Tibial nerve (tissue), 4 donors: Measurements from ENCODE around the gene CCDC3. TPM values are rescaled to one million over a fixed set of nuclear protein-coding genes. Genes with fewer than 3 reads are reported as not detected.
"Not testable (repeated sequence)": the region's sequence is repeated elsewhere in the genome, so short reads cannot be mapped to it uniquely, and the experiment has no call there.

Experiments used
- DNase-seq, 2 donors: peaks; one replicate each; pipeline ENCODE4 v3.0.0-alpha.2; 2019; ENCODE audit warnings: low spot score in 2 of 2
- H3K27ac ChIP-seq, 4 donors: fragments of 200-600 bp; sonication (generic) in 3 of 4; one replicate each; pipeline ENCODE4 v1.5.1; 2017 to 2019; ENCODE audit warnings: mild to moderate bottlenecking in 1 of 4
- H3K27me3 ChIP-seq, 2 donors: fragments of 200-600 bp; sonication (generic) in 1 of 2; one replicate each; pipeline versions ENCODE4 v1.5.1 to v1.6.0; 2017 to 2019
- H3K36me3 ChIP-seq, 3 donors: fragments of 200-600 bp; sonication (generic); one replicate each; pipeline ENCODE4 v1.5.1; 2018 to 2019
- H3K4me1 ChIP-seq, 4 donors: fragments of 200-600 bp; sonication (generic) in 3 of 4; one replicate each; pipeline ENCODE4 v1.5.1; 2017 to 2019
- H3K4me3 ChIP-seq, 4 donors: fragments of 200-600 bp; sonication (generic) in 3 of 4; one replicate each; pipeline ENCODE4 v1.5.1; 2017 to 2019; ENCODE audit warnings: mild to moderate bottlenecking in 1 of 4, moderate library complexity in 1 of 4
- H3K9me3 ChIP-seq, 4 donors: fragments of 200-600 bp; sonication (generic) in 3 of 4; one replicate each; pipeline ENCODE4 v1.5.1; 2017 to 2019
- CTCF ChIP-seq, 5 experiments: fragments of 200-600 bp in 3 of 5; fragments of 450-650 bp in 2 of 5; sonication (generic) in 3 of 5; IDR thresholded peaks; one replicate each; pipeline ENCODE4 v1.5.1; 2016 to 2019; ENCODE audit warnings: antibody characterized with exemption in 5 of 5, mild to moderate bottlenecking in 3 of 5, moderate library complexity in 2 of 5
- EP300 ChIP-seq, 2 donors: sonication (generic); formaldehyde crosslinking; IDR thresholded peaks; one replicate each; pipeline ENCODE4 v1.6.1; 2017; ENCODE audit warnings: antibody characterized with exemption in 2 of 2, mild to moderate bottlenecking in 1 of 2
- POLR2A ChIP-seq, 2 donors: fragments of 450-650 bp; IDR thresholded peaks; one replicate each; pipeline ENCODE4 v1.6.1; 2017; ENCODE audit warnings: antibody characterized with exemption in 2 of 2, mild to moderate bottlenecking in 2 of 2, moderate library complexity in 2 of 2
- WGBS, 2 donors: methylation state at CpG; one replicate each; pipeline ENCODE4 v1.1.5; 2018; 5-methylcytosine and 5-hydroxymethylcytosine counted together
- total RNA-seq, 4 donors: library from RNA; depleted of rRNA; stranded (reverse); fragments of >200 nt; gene quantifications; one replicate each; pipeline ENCODE4 v1.1.0, GENCODE V29; 2016

Gene CCDC3
- total RNA-seq, 4 donors from 2014 or later, result 73.2 to 188 (median 149) TPM

DNA sequence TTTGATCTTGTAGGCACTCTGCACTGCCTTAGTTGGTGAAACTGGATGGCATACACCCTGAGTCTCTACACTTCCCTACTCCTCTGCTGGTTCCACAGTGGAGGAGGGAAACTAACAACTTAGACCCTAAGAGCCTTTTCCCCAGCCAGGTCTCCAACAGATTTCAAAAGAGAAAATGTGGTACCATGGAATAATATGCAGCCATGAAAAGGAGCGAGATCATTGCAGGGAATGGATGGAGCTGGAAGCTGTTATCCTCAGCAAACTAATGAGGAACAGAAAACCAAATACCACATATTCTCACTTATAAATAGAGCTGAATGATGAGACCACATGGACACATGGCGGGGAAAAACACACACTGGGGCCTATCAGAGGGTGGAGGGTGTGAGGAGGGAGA is 36.3 kb upstream of the CCDC3 start:
- WGBS, 2 donors, result 89 to 95% methylated on average over 2 of the region's 2 CpGs
- Histone ChIP-seq H3K36me3 (no peaks in the 10 kb centered on the region), H3K27me3 (no peaks in the 10 kb centered on the region), H3K9me3 (no peaks in the 10 kb centered on the region), H3K4me1 (no peaks in the 10 kb centered on the region), H3K27ac (no peak overlapping the region), H3K4me3 (no peak overlapping the region)
- no peak for DNase-seq
- TF ChIP-seq CTCF (IDR thresholded peaks at IDR 0.05), result no peak
- no peak for TF ChIP-seq EP300 (IDR thresholded peaks at IDR 0.05)
- no peak for TF ChIP-seq POLR2A (IDR thresholded peaks at IDR 0.05)

DNA sequence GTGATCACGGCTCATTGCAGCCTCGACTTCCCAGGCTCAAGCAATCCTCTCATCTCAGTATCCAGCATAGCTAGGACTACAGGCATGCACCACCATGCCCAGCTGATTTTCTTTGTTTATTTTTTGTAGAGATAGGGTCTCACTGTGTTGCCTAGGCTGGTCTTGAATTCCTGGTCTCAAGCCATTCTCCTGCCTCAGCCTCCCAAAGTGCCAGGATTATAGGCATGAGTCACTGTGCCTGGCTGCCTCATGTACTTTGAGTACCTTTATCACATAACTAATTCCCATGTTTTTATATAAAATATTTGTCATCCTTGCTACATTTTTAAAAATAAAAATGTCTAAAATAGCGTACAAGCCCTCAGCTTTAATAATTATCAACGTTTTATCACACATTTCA is 35.3 kb upstream of the CCDC3 start:
- no peak overlapping the region for H3K4me3 ChIP-seq
- H3K36me3 ChIP-seq, result no peaks in the 10 kb centered on the region
- no peak overlapping the region for H3K27ac ChIP-seq
- H3K27me3 ChIP-seq, result no peaks in the 10 kb centered on the region
- H3K4me1 ChIP-seq, result no peaks in the 10 kb centered on the region
- 93 to 94% methylated on average over 4 of the region's 4 CpGs for WGBS, 2 donors
- TF ChIP-seq CTCF (IDR thresholded peaks at IDR 0.05) (no peak), POLR2A (IDR thresholded peaks at IDR 0.05) (no peak), EP300 (IDR thresholded peaks at IDR 0.05) (no peak)
- no peaks in the 10 kb centered on the region for H3K9me3 ChIP-seq
- DNase-seq, result no peak

- H3K4me1 ChIP-seq, H3K27me3 ChIP-seq, H3K9me3 ChIP-seq, H3K4me3 ChIP-seq, H3K36me3 ChIP-seq, H3K27ac ChIP-seq, DNase-seq: not testable (repeated sequence)
- WGBS, 2 donors, result 77 to 78% methylated on average over 9 of the region's 9 CpGs
These were observed 34.2 kb upstream of the CCDC3 start for GRCh38 chr10:13035731-13036130.

- H3K9me3 ChIP-seq, result peaks cover 0 to 26% (median 0%) of the 10 kb centered on the region in 4 donors
- 53 to 57% methylated on average over 5 of the region's 5 CpGs for WGBS, 2 donors
- H3K4me1 ChIP-seq, result no peaks in the 10 kb centered on the region
- H3K27ac ChIP-seq, result no peak overlapping the region
- H3K36me3 ChIP-seq, result no peaks in the 10 kb centered on the region
- no peaks in the 10 kb centered on the region for H3K27me3 ChIP-seq
- no peak overlapping the region for H3K4me3 ChIP-seq
- DNase-seq, result no peak
- TF ChIP-seq CTCF (IDR thresholded peaks at IDR 0.05) (no peak), EP300 (IDR thresholded peaks at IDR 0.05) (no peak), POLR2A (IDR thresholded peaks at IDR 0.05) (no peak)
These were observed 25.4 kb upstream of the CCDC3 start for GRCh38 chr10:13026873-13027272.

DNA sequence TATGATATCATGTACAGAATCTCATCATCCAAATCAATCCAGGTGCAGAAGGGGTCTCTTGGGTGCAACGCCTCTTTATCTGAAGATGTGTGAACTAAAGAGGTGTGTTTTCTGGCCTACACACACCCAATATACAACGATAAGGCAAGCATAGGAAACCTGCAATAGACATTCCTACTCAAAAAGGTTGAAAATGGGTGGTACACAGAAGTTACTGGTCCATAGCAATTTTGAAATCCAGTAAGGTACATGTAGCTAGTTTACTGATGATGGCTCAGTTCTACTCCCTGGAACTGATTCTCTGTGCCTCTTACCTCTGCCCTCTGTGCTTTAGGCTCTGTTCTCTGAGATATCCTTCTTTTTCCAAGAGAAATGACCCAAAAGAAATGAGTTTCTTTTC is 22.2 kb upstream of the CCDC3 start:
- H3K9me3 ChIP-seq, result peaks cover 0 to 26% (median 0%) of the 10 kb centered on the region in 4 donors
- no peaks in the 10 kb centered on the region for H3K4me1 ChIP-seq
- no peak for DNase-seq
- no peaks in the 10 kb centered on the region for H3K27me3 ChIP-seq
- 71 to 77% methylated on average over 2 of the region's 2 CpGs for WGBS, 2 donors
- H3K36me3 ChIP-seq, result no peaks in the 10 kb centered on the region
- H3K27ac ChIP-seq, result no peak overlapping the region
- H3K4me3 ChIP-seq, result no peak overlapping the region
- TF ChIP-seq CTCF (IDR thresholded peaks at IDR 0.05) (no peak), POLR2A (IDR thresholded peaks at IDR 0.05) (no peak), EP300 (IDR thresholded peaks at IDR 0.05) (no peak)

- 65 to 72% methylated on average over 8 of the region's 8 CpGs for WGBS, 2 donors
- no peak for DNase-seq
- TF ChIP-seq CTCF (IDR thresholded peaks at IDR 0.05), result no peak
- no peak for TF ChIP-seq EP300 (IDR thresholded peaks at IDR 0.05)
- no peak for TF ChIP-seq POLR2A (IDR thresholded peaks at IDR 0.05)
- H3K36me3 ChIP-seq, result no peaks in the 10 kb centered on the region
- H3K4me3 ChIP-seq, result no peak overlapping the region
- peaks cover 0 to 20% (median 4%) of the 10 kb centered on the region in 4 donors for H3K9me3 ChIP-seq
- H3K27ac ChIP-seq, result no peak overlapping the region
- no peaks in the 10 kb centered on the region for H3K4me1 ChIP-seq
- no peaks in the 10 kb centered on the region for H3K27me3 ChIP-seq
These were observed 17.8 kb upstream of the CCDC3 start for GRCh38 chr10:13019280-13019679.
